GM12864 (cell line): ENCODE data around the gene CCDC85C.
"Not testable (repeated sequence)": the region's sequence is repeated elsewhere in the genome, so short reads cannot be mapped to it uniquely, and the experiment has no call there.

Experiments
- DNase-seq: peaks from one replicate; pipeline ENCODE4 v3.0.0-alpha.2; 2011; ENCODE audit warnings: low read depth
- H3K4me3 ChIP-seq: 2 replicates; pipeline ENCODE4 v1.5.1; 2011; ENCODE audit warnings: mild to moderate bottlenecking, low read depth, low read length, control low read depth
- TF ChIP-seq, protein P1 (sequence below): IDR thresholded peaks from 2 replicates; pipeline ENCODE4 v1.5.1; 2011; ENCODE audit warnings: low read depth, mild to moderate bottlenecking, moderate library complexity, low read length, control low read depth, inconsistent platforms; ENCODE audit errors: missing control alignments

CCDC85C gene

DNA sequence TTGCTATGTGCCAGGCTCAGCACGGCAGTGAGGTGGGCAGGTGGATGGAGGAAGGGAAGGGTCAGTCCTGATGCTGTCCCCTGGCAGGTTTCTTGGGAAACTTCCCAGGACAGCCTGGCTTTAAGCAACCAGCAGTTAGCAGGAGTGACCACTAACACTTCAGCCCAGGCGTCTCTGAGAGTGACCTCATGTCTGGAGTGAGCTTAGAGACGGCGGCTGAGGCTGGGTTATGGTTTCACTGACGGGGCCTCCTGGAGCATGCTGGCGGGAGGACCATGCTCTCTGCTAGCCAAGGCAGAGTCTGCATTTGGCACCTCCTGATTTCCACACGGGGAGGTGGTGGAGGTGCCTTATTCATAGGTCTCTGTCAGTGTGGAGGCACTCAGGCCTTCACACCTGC, 43.4 kb upstream of the CCDC85C start:
- no peak overlapping the region for H3K4me3 ChIP-seq
- TF ChIP-seq, protein P1, sequence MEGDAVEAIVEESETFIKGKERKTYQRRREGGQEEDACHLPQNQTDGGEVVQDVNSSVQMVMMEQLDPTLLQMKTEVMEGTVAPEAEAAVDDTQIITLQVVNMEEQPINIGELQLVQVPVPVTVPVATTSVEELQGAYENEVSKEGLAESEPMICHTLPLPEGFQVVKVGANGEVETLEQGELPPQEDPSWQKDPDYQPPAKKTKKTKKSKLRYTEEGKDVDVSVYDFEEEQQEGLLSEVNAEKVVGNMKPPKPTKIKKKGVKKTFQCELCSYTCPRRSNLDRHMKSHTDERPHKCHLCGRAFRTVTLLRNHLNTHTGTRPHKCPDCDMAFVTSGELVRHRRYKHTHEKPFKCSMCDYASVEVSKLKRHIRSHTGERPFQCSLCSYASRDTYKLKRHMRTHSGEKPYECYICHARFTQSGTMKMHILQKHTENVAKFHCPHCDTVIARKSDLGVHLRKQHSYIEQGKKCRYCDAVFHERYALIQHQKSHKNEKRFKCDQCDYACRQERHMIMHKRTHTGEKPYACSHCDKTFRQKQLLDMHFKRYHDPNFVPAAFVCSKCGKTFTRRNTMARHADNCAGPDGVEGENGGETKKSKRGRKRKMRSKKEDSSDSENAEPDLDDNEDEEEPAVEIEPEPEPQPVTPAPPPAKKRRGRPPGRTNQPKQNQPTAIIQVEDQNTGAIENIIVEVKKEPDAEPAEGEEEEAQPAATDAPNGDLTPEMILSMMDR: no peak
- no peak for DNase-seq

GRCh38 chr14:99645545-99646505, 41.8 kb upstream of the CCDC85C start:
- no peak overlapping the region for H3K4me3 ChIP-seq
- TF ChIP-seq, protein P1: no peak
- DNase-seq: no peak

DNA sequence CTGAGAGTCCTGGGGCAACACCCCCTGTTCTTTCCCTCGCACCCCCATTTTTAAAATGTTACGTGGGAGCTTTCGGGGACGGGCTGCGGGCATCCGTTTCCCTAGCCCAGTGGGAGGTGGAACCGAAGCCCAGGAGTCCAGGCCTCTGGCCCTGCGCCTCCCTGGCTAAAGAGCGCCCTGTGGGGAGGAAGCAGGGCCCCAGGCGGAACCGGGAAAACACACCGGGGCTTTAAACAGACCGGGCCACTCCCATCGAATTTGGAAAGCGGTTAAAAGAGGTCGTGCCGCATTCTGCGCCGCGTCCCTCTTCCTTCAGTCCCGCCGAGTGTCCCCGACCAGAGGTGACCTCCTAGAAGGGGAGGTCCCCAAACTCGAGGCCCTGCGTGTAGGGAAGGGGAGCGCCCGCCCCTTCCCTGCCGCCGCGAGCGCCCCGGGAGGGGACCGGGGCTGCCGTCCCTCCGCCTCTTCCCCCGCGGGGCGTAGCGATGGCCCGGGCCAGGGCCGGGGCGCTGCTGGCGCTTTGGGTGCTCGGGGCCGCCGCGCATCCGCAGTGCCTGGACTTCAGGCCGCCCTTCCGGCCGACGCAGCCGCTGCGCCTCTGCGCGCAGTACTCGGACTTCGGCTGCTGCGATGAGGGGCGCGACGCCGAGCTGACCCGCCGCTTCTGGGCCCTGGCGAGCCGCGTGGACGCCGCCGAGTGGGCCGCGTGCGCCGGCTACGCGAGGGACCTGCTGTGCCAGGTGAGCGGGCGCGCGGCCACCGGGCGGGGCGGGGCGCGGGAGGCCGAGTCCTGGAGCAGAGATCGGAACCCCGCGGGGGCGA, 40.9 kb upstream of the CCDC85C start, which contains the start of gene HHIPL1:
TSS of gene HHIPL1 (plus strand) at position 407 of the 822 bp plus-strand sequence. CDS start at position 486, 79 bp downstream.
- no peak within 1 kb of the TSS for H3K4me3 ChIP-seq
- DNase-seq: no peak
- TF ChIP-seq, protein P1: no peak

- H3K4me3 ChIP-seq: no peak overlapping the region
- TF ChIP-seq, protein P1: no peak
- no peak for DNase-seq
Observed at GRCh38 chr14:99644035-99644587, 40.1 kb upstream of the CCDC85C start.

DNA sequence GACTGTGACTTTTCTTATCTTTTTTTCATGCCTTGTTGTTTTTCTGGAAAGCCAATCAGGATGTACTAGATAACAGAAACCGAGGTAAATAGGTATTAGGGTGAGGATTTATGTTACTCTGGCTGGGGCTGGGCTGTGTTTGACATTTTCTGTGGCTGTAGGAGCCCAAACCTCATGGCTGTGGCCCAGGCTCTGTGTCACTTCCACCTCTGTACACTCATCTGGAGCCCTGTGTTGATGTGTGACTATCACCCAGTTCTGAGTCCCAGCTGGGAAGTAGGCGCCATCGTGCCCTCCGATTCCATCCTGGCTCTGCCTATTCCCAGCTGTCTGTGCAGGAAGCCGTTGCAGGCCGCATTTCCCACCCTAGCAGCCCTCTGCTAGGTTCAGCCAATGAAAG, 39.3 kb upstream of the CCDC85C start:
- no peak overlapping the region for H3K4me3 ChIP-seq
- TF ChIP-seq, protein P1: no peak
- DNase-seq: no peak

DNA sequence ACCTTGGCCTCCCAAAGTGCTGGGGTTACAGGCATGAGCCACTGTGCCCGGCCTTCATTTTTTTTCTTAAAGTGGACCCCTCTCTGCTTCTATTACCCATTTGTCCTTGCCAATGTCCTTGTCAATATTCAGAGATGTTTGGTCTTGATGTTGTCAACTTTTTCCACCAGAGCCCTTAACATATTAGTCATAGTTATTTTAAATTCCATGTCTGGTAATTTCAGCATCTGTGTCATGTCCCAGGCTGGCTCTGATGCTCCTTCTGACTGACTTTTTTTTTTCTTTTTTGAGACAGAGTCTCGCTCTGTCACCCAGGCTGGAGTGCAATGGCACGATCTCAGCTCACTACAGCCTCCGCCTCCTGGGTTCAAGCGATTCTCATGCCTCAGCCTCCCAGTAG, 38.8 kb upstream of the CCDC85C start:
- DNase-seq, H3K4me3 ChIP-seq: not testable (repeated sequence)

GRCh38 chr14:99637624-99638023, 33.6 kb upstream of the CCDC85C start:
- TF ChIP-seq, protein P1: no peak
- H3K4me3 ChIP-seq: no peak overlapping the region
- DNase-seq: no peak
